Neutrophil (primary cell): ENCODE measurements around the gene GULP1.

ENCODE experiments used
- H3K27ac ChIP-seq: fragments of 200-600 bp; sonication (generic); 2 replicates; pipeline ENCODE4 v1.5.1; 2016; ENCODE audit warnings: mild to moderate bottlenecking, moderate library complexity
- H3K27me3 ChIP-seq: fragments of 200-600 bp; sonication (generic); 2 replicates; pipeline ENCODE4 v1.6.0; 2016; ENCODE audit warnings: mild to moderate bottlenecking
- H3K36me3 ChIP-seq: fragments of 200-600 bp; sonication (generic); 2 replicates; pipeline ENCODE4 v1.5.1; 2017
- H3K4me1 ChIP-seq, 2 experiments: fragments of 200-600 bp in 1 of 2; sonication (generic) in 1 of 2; 1 replicate in 1 of 2; 2 replicates in 1 of 2; pipeline versions ENCODE4 v1.5.1 to v1.6.1; 2013 to 2016; ENCODE audit warnings: low read depth in 1 of 2, low read length in 1 of 2, mild to moderate bottlenecking in 1 of 2, moderate library complexity in 1 of 2; ENCODE audit not compliant: control insufficient read depth in 1 of 2, insufficient read depth in 1 of 2
- H3K4me3 ChIP-seq, 2 experiments: fragments of 200-600 bp in 1 of 2; sonication (generic) in 1 of 2; 1 replicate in 1 of 2; 2 replicates in 1 of 2; pipeline ENCODE4 v1.5.1; 2013 to 2016; ENCODE audit warnings: low read depth in 1 of 2, low read length in 1 of 2, mild to moderate bottlenecking in 1 of 2, moderate library complexity in 1 of 2
- H3K9me3 ChIP-seq: fragments of 200-600 bp; sonication (generic); 2 replicates; pipeline ENCODE4 v1.5.1; 2016
- CTCF ChIP-seq: fragments of 200-600 bp; sonication (generic); IDR thresholded peaks from 2 replicates; pipeline ENCODE4 v1.5.1; 2016; ENCODE audit warnings: antibody characterized with exemption

Gene GULP1

GRCh38 chr2:188404341-188405004 lies 112.8 kb downstream of the GULP1 start:
- Histone ChIP-seq H3K27ac (no peak overlapping the region), H3K36me3 (no peaks in the 10 kb centered on the region), H3K9me3 (no peaks in the 10 kb centered on the region), H3K4me1 (no peaks in the 10 kb centered on the region), H3K4me3 (no peak overlapping the region), H3K27me3 (no peaks in the 10 kb centered on the region)
- no peak for TF ChIP-seq CTCF

- no peak overlapping the region for H3K27ac ChIP-seq
- no peak for TF ChIP-seq CTCF
- no peaks in the 10 kb centered on the region for H3K9me3 ChIP-seq
- no peaks in the 10 kb centered on the region for H3K27me3 ChIP-seq
- H3K4me3 ChIP-seq: no peak overlapping the region
- H3K36me3 ChIP-seq: no peaks in the 10 kb centered on the region
- no peaks in the 10 kb centered on the region for H3K4me1 ChIP-seq
Observed at GRCh38 chr2:188406414-188406813, 114.7 kb downstream of the GULP1 start.

GRCh38 chr2:188410504-188411235 lies 119.0 kb downstream of the GULP1 start:
- H3K9me3 ChIP-seq: no peaks in the 10 kb centered on the region
- no peaks in the 10 kb centered on the region for H3K27me3 ChIP-seq
- no peaks in the 10 kb centered on the region for H3K4me1 ChIP-seq
- no peak overlapping the region for H3K4me3 ChIP-seq
- no peak overlapping the region for H3K27ac ChIP-seq
- no peaks in the 10 kb centered on the region for H3K36me3 ChIP-seq
- no peak for TF ChIP-seq CTCF

GRCh38 chr2:188412190-188412589 lies 120.5 kb downstream of the GULP1 start:
- no peak for TF ChIP-seq CTCF
- Histone ChIP-seq H3K27me3 (no peaks in the 10 kb centered on the region), H3K36me3 (no peaks in the 10 kb centered on the region), H3K27ac (no peak overlapping the region), H3K9me3 (no peaks in the 10 kb centered on the region), H3K4me3 (no peak overlapping the region), H3K4me1 (no peaks in the 10 kb centered on the region)

- TF ChIP-seq CTCF: no peak
Observed at GRCh38 chr2:188414411-188414810, 122.7 kb downstream of the GULP1 start.

More at GRCh38 chr2:188414411-188414810, 122.7 kb downstream of the GULP1 start:
- no peaks in the 10 kb centered on the region for H3K36me3 ChIP-seq
- H3K27ac ChIP-seq: no peak overlapping the region
- no peak overlapping the region for H3K4me3 ChIP-seq
- H3K9me3 ChIP-seq: no peaks in the 10 kb centered on the region
- no peaks in the 10 kb centered on the region for H3K27me3 ChIP-seq
- no peaks in the 10 kb centered on the region for H3K4me1 ChIP-seq
